ENCODE results near the gene PIK3C2G.

The PIK3C2G gene

DNA sequence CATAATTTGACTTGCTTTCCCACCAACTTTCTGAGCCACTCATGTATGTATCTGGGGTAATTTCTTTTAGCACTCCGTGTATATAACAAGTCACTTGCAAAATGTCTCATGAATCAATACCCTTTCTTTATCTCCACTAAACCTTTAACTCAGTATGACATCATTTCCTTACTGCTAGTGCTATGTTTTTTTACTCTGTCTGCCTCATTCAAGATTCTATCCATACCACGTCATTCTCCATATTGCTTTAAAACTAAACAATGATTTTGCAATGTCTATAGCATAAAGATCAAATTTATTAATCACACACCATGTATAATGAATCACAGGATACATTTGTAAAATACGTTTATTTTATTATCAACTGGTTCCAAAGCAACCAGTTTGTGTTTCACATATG, 178.2 kb downstream of the PIK3C2G start:
- Histone ChIP-seq H3K4me1 (ENCODE audit: low read depth, poor library complexity, severe bottlenecking) (no peaks in the 10 kb centered on the region), H2AFZ (ENCODE audit: low read depth) (no peak overlapping the region)
- TF ChIP-seq, protein P1, sequence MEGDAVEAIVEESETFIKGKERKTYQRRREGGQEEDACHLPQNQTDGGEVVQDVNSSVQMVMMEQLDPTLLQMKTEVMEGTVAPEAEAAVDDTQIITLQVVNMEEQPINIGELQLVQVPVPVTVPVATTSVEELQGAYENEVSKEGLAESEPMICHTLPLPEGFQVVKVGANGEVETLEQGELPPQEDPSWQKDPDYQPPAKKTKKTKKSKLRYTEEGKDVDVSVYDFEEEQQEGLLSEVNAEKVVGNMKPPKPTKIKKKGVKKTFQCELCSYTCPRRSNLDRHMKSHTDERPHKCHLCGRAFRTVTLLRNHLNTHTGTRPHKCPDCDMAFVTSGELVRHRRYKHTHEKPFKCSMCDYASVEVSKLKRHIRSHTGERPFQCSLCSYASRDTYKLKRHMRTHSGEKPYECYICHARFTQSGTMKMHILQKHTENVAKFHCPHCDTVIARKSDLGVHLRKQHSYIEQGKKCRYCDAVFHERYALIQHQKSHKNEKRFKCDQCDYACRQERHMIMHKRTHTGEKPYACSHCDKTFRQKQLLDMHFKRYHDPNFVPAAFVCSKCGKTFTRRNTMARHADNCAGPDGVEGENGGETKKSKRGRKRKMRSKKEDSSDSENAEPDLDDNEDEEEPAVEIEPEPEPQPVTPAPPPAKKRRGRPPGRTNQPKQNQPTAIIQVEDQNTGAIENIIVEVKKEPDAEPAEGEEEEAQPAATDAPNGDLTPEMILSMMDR (conservative IDR thresholded peaks at IDR 0.05; ENCODE audit: low read depth, low read length): no peak

DNA sequence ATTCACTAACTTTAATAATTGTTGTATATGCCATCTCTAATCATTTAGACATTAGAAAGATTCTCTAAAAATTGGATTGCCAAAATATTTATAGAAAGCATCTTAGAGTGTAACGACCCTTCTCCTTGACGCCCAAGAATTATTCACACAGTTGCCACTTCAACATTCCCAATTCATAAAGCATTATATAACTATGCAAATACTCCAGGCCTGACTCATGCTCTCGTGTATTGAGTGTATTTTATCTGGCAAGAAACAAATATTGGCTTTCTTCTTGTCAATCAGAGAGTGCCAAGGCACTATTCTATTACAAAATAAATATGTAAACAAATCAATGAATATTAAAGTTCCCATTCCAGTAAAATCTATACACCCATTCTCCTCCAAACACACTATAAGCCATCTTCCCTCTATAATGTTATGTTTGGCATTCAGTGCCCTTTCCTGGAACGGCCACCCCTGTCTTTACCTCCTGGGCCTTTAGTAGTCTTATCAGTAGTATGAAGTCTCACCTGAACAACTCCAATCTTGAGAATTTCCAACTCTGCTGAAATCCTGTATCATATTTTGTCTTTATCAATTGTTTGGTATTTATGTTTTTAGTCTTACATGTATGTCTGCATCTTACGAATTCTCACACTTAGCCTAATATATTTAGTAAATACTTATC, 182.6 kb downstream of the PIK3C2G start:
- Histone ChIP-seq H2AFZ (ENCODE audit: low read depth) (no peak overlapping the region), H3K9ac (no peak overlapping the region), H3K79me2 (ENCODE audit: insufficient read depth, low read depth) (no peaks in the 10 kb centered on the region), H4K20me1 (ENCODE audit: insufficient read depth) (no peaks in the 10 kb centered on the region), H3K4me3 (IDR thresholded peaks at IDR 0.05; ENCODE audit: insufficient read depth, low read depth, low read length) (no peak overlapping the region), H3K4me2 (no peak overlapping the region), H3K4me1 (ENCODE audit: low read depth, poor library complexity, severe bottlenecking) (no peaks in the 10 kb centered on the region), H3K27ac (no peak overlapping the region), H3K27me3 (ENCODE audit: insufficient read depth, low read depth) (no peaks in the 10 kb centered on the region), H3K36me3 (ENCODE audit: insufficient read depth) (no peaks in the 10 kb centered on the region)
- TF ChIP-seq, protein P1 (conservative IDR thresholded peaks at IDR 0.05; ENCODE audit: low read depth, low read length): no peak

More for the DNA sequence above, 178.2 kb downstream of the PIK3C2G start:
- no peak overlapping the region for H3K9ac ChIP-seq
- no peak overlapping the region for H3K27ac ChIP-seq
- no peaks in the 10 kb centered on the region for H3K36me3 ChIP-seq (ENCODE audit: insufficient read depth)
- H3K4me3 ChIP-seq (IDR thresholded peaks at IDR 0.05; ENCODE audit: insufficient read depth, low read depth, low read length): no peak overlapping the region
- H3K4me2 ChIP-seq: no peak overlapping the region
- no peaks in the 10 kb centered on the region for H4K20me1 ChIP-seq (ENCODE audit: insufficient read depth)
- no peaks in the 10 kb centered on the region for H3K27me3 ChIP-seq (ENCODE audit: insufficient read depth, low read depth)
- H3K79me2 ChIP-seq (ENCODE audit: insufficient read depth, low read depth): no peaks in the 10 kb centered on the region

DNA sequence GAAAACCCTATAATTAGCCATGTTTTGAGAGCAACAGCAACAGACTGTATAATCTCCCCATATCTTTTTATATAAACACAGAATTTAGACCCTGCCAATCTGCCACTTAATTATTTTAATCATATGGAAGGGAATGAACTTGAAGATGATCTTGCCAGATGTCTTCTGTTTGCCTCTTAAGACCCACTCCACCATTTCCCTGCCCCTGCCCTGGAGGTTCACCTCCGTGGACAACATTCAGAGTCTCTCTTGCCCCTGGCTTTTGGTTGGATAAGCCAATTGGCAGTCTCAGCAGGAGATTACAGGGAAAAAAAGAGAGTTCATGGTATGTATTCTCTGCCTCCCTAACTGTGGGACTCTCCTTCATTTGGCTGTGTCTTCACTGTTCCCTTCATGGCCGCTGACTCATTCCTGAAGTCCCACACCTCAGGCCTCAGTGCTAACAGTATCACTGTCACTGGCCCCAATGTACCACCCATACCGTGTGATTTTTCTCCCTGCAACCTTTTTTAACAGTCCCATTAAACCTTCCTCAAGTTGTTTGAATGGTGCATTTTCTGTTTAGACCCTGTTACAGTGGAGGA, 184.8 kb downstream of the PIK3C2G start:
- H3K4me1 ChIP-seq (ENCODE audit: low read depth, poor library complexity, severe bottlenecking): no peaks in the 10 kb centered on the region
- H4K20me1 ChIP-seq (ENCODE audit: insufficient read depth): no peaks in the 10 kb centered on the region
- H2AFZ ChIP-seq (ENCODE audit: low read depth): no peak overlapping the region; the same call in 1 of the 2 replicates
- no peak overlapping the region for H3K4me3 ChIP-seq (IDR thresholded peaks at IDR 0.05; ENCODE audit: insufficient read depth, low read depth, low read length)
- H3K27ac ChIP-seq: no peak overlapping the region
- H3K4me2 ChIP-seq: no peak overlapping the region
- no peak overlapping the region for H3K9ac ChIP-seq
- no peaks in the 10 kb centered on the region for H3K27me3 ChIP-seq (ENCODE audit: insufficient read depth, low read depth)
- no peaks in the 10 kb centered on the region for H3K79me2 ChIP-seq (ENCODE audit: insufficient read depth, low read depth)
- TF ChIP-seq, protein P1 (conservative IDR thresholded peaks at IDR 0.05; ENCODE audit: low read depth, low read length): no peak
- no peaks in the 10 kb centered on the region for H3K36me3 ChIP-seq (ENCODE audit: insufficient read depth)

DNA sequence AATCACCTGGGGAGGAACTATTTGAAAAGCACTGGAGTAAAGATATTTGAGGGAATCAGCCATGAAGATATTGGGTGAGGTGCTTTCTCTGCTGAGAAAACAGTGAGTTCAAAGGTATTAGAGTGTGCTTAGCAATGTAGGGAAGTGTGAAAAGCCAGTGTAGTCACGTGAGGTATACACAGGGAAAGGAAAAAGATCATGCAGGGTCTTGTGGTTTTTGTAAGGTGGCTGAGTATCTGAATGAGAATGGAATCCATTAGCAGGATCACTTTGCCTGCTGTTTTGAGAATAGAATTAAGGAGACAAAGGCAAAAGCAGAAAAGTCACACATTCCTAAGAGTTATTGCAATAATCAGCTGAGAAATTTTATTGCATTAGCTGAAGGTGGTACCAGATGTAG, 193.0 kb downstream of the PIK3C2G start:
- no peak overlapping the region for H2AFZ ChIP-seq (ENCODE audit: low read depth)
- no peaks in the 10 kb centered on the region for H3K27me3 ChIP-seq (ENCODE audit: insufficient read depth, low read depth)
- H3K79me2 ChIP-seq (ENCODE audit: insufficient read depth, low read depth): no peaks in the 10 kb centered on the region
- TF ChIP-seq, protein P1 (conservative IDR thresholded peaks at IDR 0.05; ENCODE audit: low read depth, low read length): no peak
- H3K4me1 ChIP-seq (ENCODE audit: low read depth, poor library complexity, severe bottlenecking): no peaks in the 10 kb centered on the region
- no peak overlapping the region for H3K4me3 ChIP-seq (IDR thresholded peaks at IDR 0.05; ENCODE audit: insufficient read depth, low read depth, low read length)
- no peak overlapping the region for H3K4me2 ChIP-seq
- no peaks in the 10 kb centered on the region for H3K36me3 ChIP-seq (ENCODE audit: insufficient read depth)
- H3K9ac ChIP-seq: no peak overlapping the region
- H3K27ac ChIP-seq: no peak overlapping the region
- H4K20me1 ChIP-seq (ENCODE audit: insufficient read depth): no peaks in the 10 kb centered on the region

Data from KMS-11 (cell line).